Activated CD4-positive, alpha-beta T cell treated with anti-CD3 and anti-CD28 coated beads, Interleukin-2, amount 10 ng/mL, durations not matched to agents 24 days and 14 days (primary cell): ENCODE results near the gene ADRA2C. TPM values are rescaled to one million over a fixed set of nuclear protein-coding genes. Genes with fewer than 3 reads are reported as not detected.
A peak's percentile ranks its signal among the peaks of the same experiment; 100 is the strongest.

Source experiments
- DNase-seq: peaks from one replicate; pipeline ENCODE4 v3.0.0; 2022
- H3K27ac Mint-ChIP-seq: one replicate; pipeline ENCODE4 v1.8.0; 2022; ENCODE audit warnings: mild to moderate bottlenecking, mixed read lengths
- H3K27me3 Mint-ChIP-seq: one replicate; pipeline ENCODE4 v1.8.0; 2022; ENCODE audit warnings: mixed read lengths
- H3K36me3 Mint-ChIP-seq: one replicate; pipeline ENCODE4 v1.8.0; 2022; ENCODE audit warnings: low read depth, mild to moderate bottlenecking, mixed read lengths
- H3K4me1 Mint-ChIP-seq: one replicate; pipeline ENCODE4 v1.8.0; 2021; ENCODE audit warnings: mixed read lengths
- H3K4me3 Mint-ChIP-seq: one replicate; pipeline ENCODE4 v1.8.0; 2022; ENCODE audit warnings: mild to moderate bottlenecking, moderate library complexity, mixed read lengths
- H3K9me3 Mint-ChIP-seq: one replicate; pipeline ENCODE4 v1.8.0; 2021; ENCODE audit warnings: mixed read lengths
- intact Hi-C: fragments of 100-400 bp; cut with micrococcal nuclease; formaldehyde crosslinking; loops from one replicate; pipeline ENCODE4 v1.15.1; 2023
- total RNA-seq: library from RNA; stranded (reverse); gene quantifications from 2 replicates; pipeline ENCODE4 v1.2.3, GENCODE V29; 2022

Gene ADRA2C
- not detected in 2 replicates for total RNA-seq

DNA sequence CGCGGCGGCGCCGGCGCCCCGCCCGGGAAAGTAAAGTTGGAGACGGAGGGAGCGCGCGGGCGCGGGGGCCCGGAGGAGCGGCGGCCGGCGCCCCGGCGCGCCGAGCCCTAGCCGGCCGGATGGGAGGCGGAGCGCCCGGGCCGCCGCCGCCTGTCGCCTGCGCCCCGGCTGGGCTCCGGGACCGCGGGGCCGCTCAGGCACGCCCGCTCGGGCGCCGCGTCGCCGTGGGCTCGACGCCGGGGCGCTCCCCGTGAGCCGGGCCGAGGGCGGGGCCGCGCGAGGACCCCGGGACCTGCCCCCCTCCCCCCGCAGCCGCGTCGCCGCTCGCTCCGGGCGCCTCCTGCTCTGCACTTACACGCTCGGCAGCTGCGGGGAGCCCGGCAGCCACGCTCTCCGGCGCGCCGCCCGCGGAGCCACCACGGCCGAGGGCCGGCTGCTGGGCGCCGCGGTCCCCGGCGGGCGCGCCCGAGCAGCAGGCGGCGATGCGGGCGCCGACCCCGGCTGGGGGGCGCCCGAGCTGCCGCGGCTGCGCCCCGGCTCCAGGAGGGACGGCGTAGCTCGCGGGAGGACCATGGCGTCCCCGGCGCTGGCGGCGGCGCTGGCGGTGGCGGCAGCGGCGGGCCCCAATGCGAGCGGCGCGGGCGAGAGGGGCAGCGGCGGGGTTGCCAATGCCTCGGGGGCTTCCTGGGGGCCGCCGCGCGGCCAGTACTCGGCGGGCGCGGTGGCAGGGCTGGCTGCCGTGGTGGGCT lies at the start of gene ADRA2C:
TSS of gene ADRA2C (plus strand) at position 350 of the 749 bp plus-strand sequence. CDS start at position 572, 222 bp downstream.
- Mint-ChIP-seq H3K27ac (no peak within 1 kb of the TSS), H3K9me3 (no peaks in the 10 kb centered on the region), H3K4me3 (peak within 1 kb of the TSS; percentile 58), H3K4me1 (peaks cover 2% of the 10 kb centered on the region), H3K27me3 (peaks cover 16% of the 10 kb centered on the region), H3K36me3 (no peaks in the 10 kb centered on the region)
- DNase-seq, result no peak
- intact Hi-C loops, result no loop called here

DNA sequence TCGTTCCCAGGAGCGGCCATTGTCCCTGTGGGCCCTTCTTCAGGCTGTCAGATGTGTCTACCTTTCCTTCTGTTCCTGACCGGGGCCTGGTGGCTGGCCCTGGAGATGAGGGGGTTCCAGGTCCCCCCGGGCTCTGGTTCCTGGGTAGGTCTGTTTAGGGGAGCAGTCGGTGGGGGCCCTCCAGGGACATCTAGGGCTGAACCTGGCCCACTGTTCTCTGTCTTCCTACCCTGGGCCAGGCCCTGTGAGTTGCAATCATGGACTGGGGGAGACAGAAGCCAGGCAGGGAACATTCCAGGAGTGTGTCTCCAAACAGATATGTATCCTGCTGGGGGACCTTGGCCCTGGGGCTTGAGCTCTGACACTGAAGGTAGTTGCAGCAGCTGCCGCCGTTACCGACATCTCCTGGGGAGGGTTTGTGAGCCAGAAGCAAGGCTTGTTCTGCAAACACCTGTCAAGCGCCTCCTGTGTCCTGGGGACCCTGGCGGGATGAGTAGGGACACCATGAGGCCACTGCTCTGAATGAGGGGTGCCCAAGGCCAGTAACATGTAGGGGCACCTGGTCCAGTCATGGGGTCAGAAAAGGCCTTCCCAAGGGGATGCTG lies 49.5 kb upstream of the ADRA2C start:
- no peaks in the 10 kb centered on the region for H3K4me1 Mint-ChIP-seq
- H3K4me3 Mint-ChIP-seq, result no peak overlapping the region
- no peak for DNase-seq
- H3K36me3 Mint-ChIP-seq, result no peaks in the 10 kb centered on the region
- no peaks in the 10 kb centered on the region for H3K27me3 Mint-ChIP-seq
- no peak overlapping the region for H3K27ac Mint-ChIP-seq
- H3K9me3 Mint-ChIP-seq, result peaks cover 11% of the 10 kb centered on the region
- intact Hi-C loops, result no loop called here

DNA sequence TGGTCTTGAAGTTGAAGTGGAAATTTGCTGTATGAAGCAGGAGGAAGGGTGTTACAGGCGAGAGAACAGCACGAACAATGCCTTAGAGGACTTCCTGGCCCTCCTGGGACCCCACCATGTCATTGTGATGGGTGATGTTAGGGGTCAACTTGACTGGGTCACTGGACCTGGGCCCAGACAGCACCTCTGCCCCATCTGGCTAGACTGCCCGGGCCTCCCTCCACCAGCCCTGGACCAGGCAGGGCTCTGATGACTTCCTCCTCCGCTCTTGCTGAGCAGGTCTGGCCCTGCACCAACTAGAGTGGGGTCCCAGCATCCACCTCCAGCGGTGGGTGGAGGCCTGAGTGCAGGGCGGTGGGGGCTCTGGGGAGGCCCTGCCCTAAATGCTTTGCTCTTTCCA lies 48.9 kb upstream of the ADRA2C start:
- intact Hi-C loops, result no loop called here
- Mint-ChIP-seq H3K27ac (no peak overlapping the region), H3K4me1 (no peaks in the 10 kb centered on the region), H3K9me3 (peaks cover 11% of the 10 kb centered on the region), H3K4me3 (no peak overlapping the region), H3K36me3 (no peaks in the 10 kb centered on the region), H3K27me3 (no peaks in the 10 kb centered on the region)
- DNase-seq, result no peak

DNA sequence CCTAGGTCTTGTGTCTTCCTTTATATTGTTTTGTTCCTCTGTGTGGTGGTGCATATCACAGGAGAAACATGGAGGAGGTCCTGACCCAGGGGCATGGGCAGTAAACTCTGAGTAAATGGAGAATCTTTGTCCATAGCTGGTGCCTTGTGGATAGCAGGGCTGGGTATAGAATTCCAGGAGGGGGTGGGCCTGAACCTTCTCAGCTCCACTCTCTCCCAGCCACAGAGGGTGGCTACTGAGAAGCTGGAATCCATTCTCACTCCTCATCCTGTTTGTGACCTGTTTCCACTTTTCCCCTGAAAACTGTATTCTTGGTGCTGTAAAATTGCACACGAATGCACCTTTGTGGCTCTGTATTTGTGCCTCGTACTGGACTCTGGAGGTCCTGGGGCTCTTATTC lies 47.7 kb upstream of the ADRA2C start:
- no peaks in the 10 kb centered on the region for H3K4me1 Mint-ChIP-seq
- H3K9me3 Mint-ChIP-seq, result peaks cover 11% of the 10 kb centered on the region
- no peak overlapping the region for H3K27ac Mint-ChIP-seq
- H3K27me3 Mint-ChIP-seq, result no peaks in the 10 kb centered on the region
- intact Hi-C loops, result no loop called here
- no peak for DNase-seq
- H3K4me3 Mint-ChIP-seq, result no peak overlapping the region
- no peaks in the 10 kb centered on the region for H3K36me3 Mint-ChIP-seq

DNA sequence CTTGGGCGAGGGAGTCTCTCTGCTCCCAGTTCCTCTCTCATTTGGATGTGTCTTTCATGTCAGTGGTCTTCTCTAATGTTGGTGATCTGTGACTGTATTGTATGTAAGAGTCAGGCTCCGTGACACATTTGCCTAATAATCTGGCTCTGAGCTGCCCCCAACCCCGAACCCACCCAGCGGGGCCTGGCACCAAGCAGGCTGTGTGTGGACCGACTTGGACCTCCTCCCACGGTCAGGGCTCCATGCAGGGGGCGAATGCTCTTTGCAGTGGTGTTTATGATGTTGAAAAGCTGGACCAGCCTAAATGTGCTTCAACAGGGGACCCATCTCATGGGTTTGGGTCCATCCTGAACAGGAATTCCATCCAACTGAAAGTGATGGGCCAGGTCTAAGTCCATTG lies 47.0 kb upstream of the ADRA2C start:
- Mint-ChIP-seq H3K36me3 (no peaks in the 10 kb centered on the region), H3K27ac (no peak overlapping the region), H3K4me1 (no peaks in the 10 kb centered on the region), H3K27me3 (no peaks in the 10 kb centered on the region), H3K9me3 (peaks cover 11% of the 10 kb centered on the region), H3K4me3 (no peak overlapping the region)
- DNase-seq, result no peak
- intact Hi-C loops, result no loop called here

DNA sequence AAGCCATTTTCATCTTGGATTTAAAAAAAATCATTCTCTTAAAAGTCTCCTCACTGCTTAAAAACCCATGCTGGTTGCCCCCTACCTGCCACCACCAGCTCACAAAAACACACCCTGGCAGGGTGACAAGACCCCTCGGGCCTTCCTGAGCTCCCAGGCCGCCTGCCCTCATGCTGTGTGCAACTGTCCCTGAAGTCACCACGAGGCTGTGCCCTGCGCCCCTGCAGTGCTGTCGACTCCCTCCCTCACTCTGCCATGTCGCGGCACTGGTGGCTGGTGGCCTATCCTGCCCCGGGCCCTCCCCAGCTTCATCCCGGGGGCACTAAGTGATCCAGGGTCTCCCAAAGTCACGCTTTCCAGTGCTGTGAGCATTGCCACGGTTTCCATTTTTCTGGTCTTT lies 46.3 kb upstream of the ADRA2C start:
- no peak for DNase-seq
- intact Hi-C loops, result no loop called here
- peaks cover 11% of the 10 kb centered on the region for H3K9me3 Mint-ChIP-seq

DNA sequence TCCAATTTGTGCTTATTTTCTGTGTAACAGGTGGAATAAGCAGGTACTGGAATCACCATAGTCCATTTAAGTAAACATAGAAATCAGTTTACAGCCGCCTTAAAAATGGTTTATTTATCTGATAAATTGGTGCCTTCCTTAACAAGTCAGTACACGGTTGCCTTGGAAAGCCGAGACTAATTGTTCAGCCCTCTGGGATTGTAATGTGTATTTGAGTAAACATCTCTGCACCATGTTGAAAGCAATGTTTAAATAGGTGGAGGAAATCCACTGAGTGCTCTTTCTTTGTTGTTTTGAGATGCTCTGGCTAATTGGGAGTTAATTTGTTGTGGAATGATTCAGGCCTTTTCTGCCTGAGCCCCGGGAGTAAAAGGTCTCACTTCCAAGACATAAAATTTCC lies 45.7 kb upstream of the ADRA2C start:
- DNase-seq, result no peak
- Mint-ChIP-seq H3K27me3 (peaks cover 6% of the 10 kb centered on the region), H3K4me1 (no peaks in the 10 kb centered on the region), H3K27ac (no peak overlapping the region), H3K9me3 (peaks cover 11% of the 10 kb centered on the region), H3K4me3 (no peak overlapping the region), H3K36me3 (no peaks in the 10 kb centered on the region)
- intact Hi-C loops, result no loop called here

More for the DNA sequence above, 46.3 kb upstream of the ADRA2C start:
- Mint-ChIP-seq H3K4me3 (no peak overlapping the region), H3K27ac (no peak overlapping the region), H3K27me3 (peaks cover 6% of the 10 kb centered on the region), H3K4me1 (no peaks in the 10 kb centered on the region), H3K36me3 (no peaks in the 10 kb centered on the region)

DNA sequence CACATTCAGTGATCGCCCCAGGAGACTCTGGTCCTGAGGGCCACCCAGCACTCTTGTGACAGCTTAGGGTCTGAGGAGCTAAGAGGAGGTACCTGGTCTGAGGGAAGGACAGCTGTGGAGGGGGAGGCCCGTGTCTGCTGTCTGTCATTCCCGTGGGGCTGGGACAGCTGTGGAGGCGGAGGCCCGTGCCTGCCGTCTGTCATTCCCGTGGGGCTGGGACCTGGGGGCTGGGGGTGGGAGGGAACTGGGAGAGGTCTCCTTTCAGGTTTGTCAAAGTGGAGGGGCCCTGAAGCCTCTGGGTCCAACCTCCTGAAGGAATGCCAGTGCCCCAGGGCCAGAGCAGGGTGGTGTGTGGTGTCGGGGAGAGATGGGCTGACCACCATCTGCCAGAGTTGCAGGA lies 45.0 kb upstream of the ADRA2C start:
- Mint-ChIP-seq H3K36me3 (no peaks in the 10 kb centered on the region), H3K27ac (no peak overlapping the region), H3K27me3 (peaks cover 6% of the 10 kb centered on the region), H3K9me3 (peaks cover 11% of the 10 kb centered on the region), H3K4me3 (no peak overlapping the region), H3K4me1 (no peaks in the 10 kb centered on the region)
- DNase-seq, result no peak
- intact Hi-C loops, result no loop called here

DNA sequence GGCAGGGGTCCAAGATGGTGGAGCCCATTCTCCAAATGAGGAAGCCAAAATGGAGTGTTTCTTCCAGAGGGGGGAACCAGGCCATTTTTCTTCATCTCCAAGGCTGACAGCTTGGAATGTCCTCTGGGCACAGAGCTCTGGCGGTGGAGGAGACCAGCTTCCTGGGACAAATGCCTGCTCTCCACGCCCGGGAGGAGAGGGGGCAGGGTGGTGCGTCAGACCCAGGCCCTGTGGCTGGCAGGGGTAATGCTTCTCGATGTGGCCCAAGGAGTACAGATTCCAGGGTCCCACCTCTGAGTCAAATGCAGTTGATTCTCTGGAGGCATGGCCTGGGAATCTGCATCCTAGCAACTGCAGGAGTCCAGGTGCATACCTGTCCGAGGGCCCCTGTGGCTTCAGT lies 44.6 kb upstream of the ADRA2C start:
- no peak for DNase-seq
- H3K4me3 Mint-ChIP-seq, result no peak overlapping the region
- intact Hi-C loops, result no loop called here
- H3K9me3 Mint-ChIP-seq, result peaks cover 11% of the 10 kb centered on the region
- H3K27ac Mint-ChIP-seq, result no peak overlapping the region
- no peaks in the 10 kb centered on the region for H3K4me1 Mint-ChIP-seq
- no peaks in the 10 kb centered on the region for H3K36me3 Mint-ChIP-seq
- peaks cover 6% of the 10 kb centered on the region for H3K27me3 Mint-ChIP-seq

DNA sequence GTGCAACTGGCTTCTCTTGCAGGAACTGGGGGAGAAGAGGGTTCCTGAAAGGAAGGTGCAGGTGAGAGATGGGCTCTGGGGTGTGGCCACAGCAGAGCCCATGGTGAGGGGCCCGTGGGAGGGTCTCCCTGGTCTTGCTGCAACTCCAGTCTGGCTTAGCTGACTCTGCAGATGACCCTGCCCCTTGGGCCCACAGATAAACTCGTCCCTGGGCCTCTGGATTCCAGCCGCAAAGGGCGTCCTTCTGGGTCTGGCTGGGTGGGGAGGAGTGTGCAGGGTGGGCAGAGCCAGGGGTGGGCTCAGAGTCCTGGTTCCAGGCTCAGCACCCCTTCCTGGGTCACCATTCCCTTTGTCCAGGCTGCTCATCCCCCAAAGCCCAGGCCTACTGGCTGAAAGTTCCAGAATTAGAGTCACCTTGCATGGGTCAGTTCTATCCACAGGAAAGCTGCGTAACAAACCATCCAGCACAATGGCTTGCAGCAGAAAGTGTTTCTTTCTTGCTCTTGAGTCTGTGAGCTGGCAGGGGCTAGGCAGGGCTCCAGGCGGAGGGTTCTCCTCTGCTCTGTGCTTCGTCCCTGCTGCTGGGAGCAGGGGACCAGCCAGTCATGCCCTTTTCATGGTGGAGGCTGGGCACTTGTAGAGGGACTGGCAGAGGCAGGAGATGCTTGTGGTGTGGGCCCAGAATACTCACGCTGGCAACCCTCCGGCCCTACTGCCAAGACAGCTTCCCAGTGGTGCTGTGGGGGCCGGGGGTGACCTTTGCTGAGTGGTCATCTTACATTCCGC lies 43.5 kb upstream of the ADRA2C start:
- Mint-ChIP-seq H3K4me3 (no peak overlapping the region), H3K27me3 (peaks cover 6% of the 10 kb centered on the region), H3K4me1 (no peaks in the 10 kb centered on the region), H3K9me3 (peaks cover 11% of the 10 kb centered on the region), H3K36me3 (no peaks in the 10 kb centered on the region), H3K27ac (no peak overlapping the region)
- no peak for DNase-seq
- intact Hi-C loops, result no loop called here

DNA sequence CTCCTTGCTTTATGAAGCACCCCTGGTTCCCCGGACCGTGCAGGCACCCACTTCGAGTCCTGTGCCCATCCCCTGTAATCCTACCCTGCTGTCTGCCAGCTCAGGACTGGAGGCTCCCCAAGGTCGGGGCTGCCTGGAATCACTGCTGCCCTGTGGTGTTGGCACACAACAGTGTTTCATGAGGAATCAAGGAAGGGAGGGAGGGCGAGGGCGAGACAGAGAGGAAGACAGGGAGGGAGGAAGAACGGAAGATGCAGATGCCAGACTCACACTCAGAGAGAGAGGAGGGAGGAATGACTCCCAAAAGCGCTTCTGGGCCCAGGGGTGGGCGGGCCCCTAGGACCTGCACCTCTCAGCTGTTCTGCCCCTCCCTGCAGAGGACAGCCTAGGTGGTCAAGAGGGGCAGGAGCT lies 42.9 kb upstream of the ADRA2C start:
- intact Hi-C loops, result no loop called here
- Mint-ChIP-seq H3K27ac (no peak overlapping the region), H3K36me3 (no peaks in the 10 kb centered on the region), H3K27me3 (peaks cover 6% of the 10 kb centered on the region), H3K4me3 (no peak overlapping the region), H3K4me1 (no peaks in the 10 kb centered on the region), H3K9me3 (peaks cover 5% of the 10 kb centered on the region)
- no peak for DNase-seq

DNA sequence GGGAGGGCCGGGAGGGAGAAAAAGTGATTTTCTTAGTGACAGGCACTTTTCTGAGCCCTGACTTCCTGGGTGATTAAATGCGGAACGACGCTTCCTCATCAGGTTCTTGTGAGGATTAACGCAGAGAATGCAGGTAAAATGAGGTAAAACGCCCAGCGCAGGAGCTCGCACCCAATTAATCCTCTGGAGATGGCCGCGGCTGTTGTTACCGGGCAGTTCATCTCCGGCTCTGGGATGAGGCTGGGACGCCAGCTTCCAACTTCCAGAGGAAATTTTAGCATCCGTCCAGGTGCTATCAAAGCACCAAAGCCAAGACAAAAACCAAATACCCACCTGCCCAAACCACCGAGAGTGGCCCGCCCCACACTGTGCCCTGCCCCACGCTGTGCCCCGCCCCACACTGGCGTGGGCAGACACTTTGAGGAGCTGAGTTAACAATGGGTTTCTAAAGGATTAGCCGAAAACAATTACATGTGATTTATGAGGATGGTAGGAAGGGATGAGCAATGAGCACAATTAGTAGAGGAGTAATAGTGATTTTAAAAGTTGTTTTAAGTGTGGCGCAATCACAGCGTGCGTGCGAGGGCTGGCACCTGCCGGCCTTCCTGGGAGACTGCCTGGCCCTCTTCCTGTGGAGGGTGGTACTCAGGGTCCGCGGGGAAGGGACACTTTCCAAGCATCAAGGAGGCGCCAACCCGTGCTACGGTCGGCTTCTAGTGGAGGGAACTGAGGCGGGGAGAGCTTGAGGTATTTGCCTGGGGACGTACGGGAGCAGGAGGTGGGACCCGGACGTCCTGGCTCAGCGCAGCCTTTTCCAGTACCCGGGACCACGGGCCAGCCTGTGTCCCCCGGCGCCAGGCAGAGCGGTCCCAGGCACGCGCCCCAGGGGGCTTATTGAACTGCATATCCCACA lies 41.6 kb upstream of the ADRA2C start:
- no peaks in the 10 kb centered on the region for H3K36me3 Mint-ChIP-seq
- intact Hi-C loops, result no loop called here
- no peak overlapping the region for H3K4me3 Mint-ChIP-seq
- no peak overlapping the region for H3K27ac Mint-ChIP-seq
- no peak for DNase-seq
- no peaks in the 10 kb centered on the region for H3K4me1 Mint-ChIP-seq
- H3K9me3 Mint-ChIP-seq, result no peaks in the 10 kb centered on the region
- H3K27me3 Mint-ChIP-seq, result peaks cover 6% of the 10 kb centered on the region

DNA sequence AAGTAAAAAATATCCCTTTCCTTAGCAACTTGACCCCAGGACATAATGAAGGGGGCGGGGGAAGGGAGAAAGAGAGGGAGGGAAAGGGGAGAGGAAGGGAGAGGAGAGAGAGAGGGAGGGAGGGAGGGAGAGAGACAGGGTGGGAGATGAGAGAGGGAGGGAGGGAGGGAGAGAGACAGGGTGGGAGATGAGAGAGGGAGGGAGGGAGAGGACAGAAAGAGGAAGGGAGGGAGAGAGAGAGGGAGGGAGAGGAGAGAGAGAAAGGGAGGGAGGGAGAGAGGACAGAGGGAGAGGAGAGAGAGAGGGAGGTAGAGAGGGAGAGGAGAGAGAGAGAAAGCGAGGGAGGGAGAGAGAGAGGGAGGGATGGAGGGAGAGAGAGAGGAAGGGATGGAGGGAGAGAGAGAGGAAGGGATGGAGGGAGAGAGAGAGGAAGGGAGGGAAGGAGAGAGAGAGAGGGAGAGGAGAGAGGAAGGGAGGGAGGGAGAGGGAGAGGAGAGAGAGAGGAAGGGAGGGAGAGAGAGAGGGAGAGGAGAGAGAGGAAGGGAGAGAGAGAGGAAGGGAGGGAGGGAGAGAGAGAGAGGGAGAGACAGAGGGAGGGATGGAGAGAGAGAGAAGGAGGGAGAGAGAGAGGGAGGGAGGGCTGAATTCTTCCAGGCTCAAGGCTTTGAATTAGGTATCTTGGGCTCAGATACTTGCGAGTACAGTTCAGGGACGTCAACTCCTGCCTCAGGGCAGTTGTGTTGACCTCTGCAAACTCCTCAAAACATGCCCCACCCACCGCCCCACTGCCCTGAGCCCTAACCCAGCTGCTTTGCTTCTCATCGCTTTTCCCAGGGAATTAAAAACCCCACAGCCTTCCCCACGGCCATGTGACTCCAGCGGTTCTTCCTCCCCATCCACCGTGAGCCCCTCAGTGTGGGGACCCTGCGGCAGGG lies 40.0 kb upstream of the ADRA2C start:
- no peaks in the 10 kb centered on the region for H3K36me3 Mint-ChIP-seq
- peaks cover 6% of the 10 kb centered on the region for H3K27me3 Mint-ChIP-seq
- DNase-seq, result no peak
- intact Hi-C loops, result no loop called here
- no peaks in the 10 kb centered on the region for H3K9me3 Mint-ChIP-seq
- no peak overlapping the region for H3K27ac Mint-ChIP-seq
- no peak overlapping the region for H3K4me3 Mint-ChIP-seq
- H3K4me1 Mint-ChIP-seq, result no peaks in the 10 kb centered on the region
